GM21529 (cell line): ENCODE measurements around the gene LCN12.
A peak's percentile ranks its signal among the peaks of the same experiment; 100 is the strongest.

Experiments
- ATAC-seq: cut with Tn5 transposase; IDR thresholded peaks from one replicate; pipeline ENCODE4 v1.9.1; 2021; ENCODE audit not compliant: unreplicated experiment

LCN12 gene

GRCh38 chr9:136926749-136927148 lies 25.3 kb upstream of the LCN12 start:
- no peak for ATAC-seq

- no peak for ATAC-seq
Observed at GRCh38 chr9:136927343-136928271, 24.5 kb upstream of the LCN12 start.

GRCh38 chr9:136928591-136928990 lies 23.5 kb upstream of the LCN12 start:
- ATAC-seq: no peak

GRCh38 chr9:136930014-136930413 lies 22.1 kb upstream of the LCN12 start:
- ATAC-seq: no peak

GRCh38 chr9:136931611-136932130 lies 20.4 kb upstream of the LCN12 start:
- no peak for ATAC-seq

GRCh38 chr9:136934277-136934676 lies 17.8 kb upstream of the LCN12 start:
- ATAC-seq: no peak

- ATAC-seq: no peak
Observed at GRCh38 chr9:136935651-136936050, 16.4 kb upstream of the LCN12 start.

GRCh38 chr9:136936645-136937170 lies 15.4 kb upstream of the LCN12 start:
- no peak for ATAC-seq

- ATAC-seq: no peak
Observed at GRCh38 chr9:136937186-136938001, 14.7 kb upstream of the LCN12 start.

- ATAC-seq: no peak
Observed at GRCh38 chr9:136939431-136939995, 12.6 kb upstream of the LCN12 start.

- no peak for ATAC-seq
Observed at GRCh38 chr9:136939996-136940525, 12.0 kb upstream of the LCN12 start.

GRCh38 chr9:136940526-136941230 lies 11.4 kb upstream of the LCN12 start:
- no peak for ATAC-seq

- ATAC-seq: no peak
Observed at GRCh38 chr9:136941231-136942111, 10.6 kb upstream of the LCN12 start.

- no peak for ATAC-seq
Observed at GRCh38 chr9:136942112-136942880, 9.8 kb upstream of the LCN12 start.

- no peak for ATAC-seq
Observed at GRCh38 chr9:136942881-136943230, 9.2 kb upstream of the LCN12 start.

- ATAC-seq: peak; percentile 20
Observed at GRCh38 chr9:136943291-136944211, 8.5 kb upstream of the LCN12 start.

- peak; percentile 30 for ATAC-seq
Observed at GRCh38 chr9:136944212-136944518, 7.9 kb upstream of the LCN12 start.
